ENCODE data around the gene PTBP1. TPM values are rescaled to one million over a fixed set of nuclear protein-coding genes. Genes with fewer than 3 reads are reported as not detected.
A peak's percentile ranks its signal among the peaks of the same experiment; 100 is the strongest.

Gene PTBP1
- total RNA-seq, 1 experiment from 2014 or later: 510 TPM

- no peak for DNase-seq
- Histone ChIP-seq H3K9me3 (no peaks in the 10 kb centered on the region), H3K4me3 (ENCODE audit: low read depth, low read length) (no peak overlapping the region), H3K36me3 (ENCODE audit: control insufficient read depth, insufficient read depth, low read length) (peaks cover 4% of the 10 kb centered on the region; the same call in 1 of the 2 replicates), H3K4me1 (peaks cover 13% of the 10 kb centered on the region), H3K27me3 (replicated peaks; ENCODE audit: control insufficient read depth, insufficient read depth, low read length) (no peaks in the 10 kb centered on the region)
- ChIA-PET CTCF (no interaction called here), POLR2A (interaction anchor here (0.5 kb wide), 1 partner anchor 59 kb away, joined by 3 read pairs; no protein-coding TSS in a partner anchor)
- TF ChIP-seq, protein P1, sequence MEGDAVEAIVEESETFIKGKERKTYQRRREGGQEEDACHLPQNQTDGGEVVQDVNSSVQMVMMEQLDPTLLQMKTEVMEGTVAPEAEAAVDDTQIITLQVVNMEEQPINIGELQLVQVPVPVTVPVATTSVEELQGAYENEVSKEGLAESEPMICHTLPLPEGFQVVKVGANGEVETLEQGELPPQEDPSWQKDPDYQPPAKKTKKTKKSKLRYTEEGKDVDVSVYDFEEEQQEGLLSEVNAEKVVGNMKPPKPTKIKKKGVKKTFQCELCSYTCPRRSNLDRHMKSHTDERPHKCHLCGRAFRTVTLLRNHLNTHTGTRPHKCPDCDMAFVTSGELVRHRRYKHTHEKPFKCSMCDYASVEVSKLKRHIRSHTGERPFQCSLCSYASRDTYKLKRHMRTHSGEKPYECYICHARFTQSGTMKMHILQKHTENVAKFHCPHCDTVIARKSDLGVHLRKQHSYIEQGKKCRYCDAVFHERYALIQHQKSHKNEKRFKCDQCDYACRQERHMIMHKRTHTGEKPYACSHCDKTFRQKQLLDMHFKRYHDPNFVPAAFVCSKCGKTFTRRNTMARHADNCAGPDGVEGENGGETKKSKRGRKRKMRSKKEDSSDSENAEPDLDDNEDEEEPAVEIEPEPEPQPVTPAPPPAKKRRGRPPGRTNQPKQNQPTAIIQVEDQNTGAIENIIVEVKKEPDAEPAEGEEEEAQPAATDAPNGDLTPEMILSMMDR (IDR thresholded peaks at IDR 0.05; ENCODE audit: insufficient read depth in 1 of 2, low read depth in 1 of 2, low read length in 1 of 2, severe bottlenecking in 1 of 2, unreplicated experiment in 1 of 2): no peak
- Mint-ChIP-seq H3K36me3 (ENCODE audit: insufficient read depth, unreplicated experiment) (peaks cover 71% of the 10 kb centered on the region), H3K27ac (ENCODE audit: unreplicated experiment) (no peak overlapping the region), H3K4me1 (ENCODE audit: low read depth, unreplicated experiment) (peaks cover 9% of the 10 kb centered on the region), H3K9me3 (ENCODE audit: unreplicated experiment) (no peaks in the 10 kb centered on the region), H3K27me3 (ENCODE audit: insufficient read depth, unreplicated experiment) (no peaks in the 10 kb centered on the region), H3K4me3 (ENCODE audit: unreplicated experiment) (peak overlapping the region; percentile 22)
- intact Hi-C loops (cut with micrococcal nuclease; ENCODE audit: unreplicated experiment): no loop called here
- BruUV-seq (replicated peaks): no TSS peak
Observed at GRCh38 chr19:795073-795611, 2.1 kb upstream of the PTBP1 start.

GRCh38 chr19:795691-796581 is 1.3 kb upstream of the PTBP1 start:
- no peaks in the 10 kb centered on the region for H3K9me3 Mint-ChIP-seq (ENCODE audit: unreplicated experiment)
- H3K27ac Mint-ChIP-seq (ENCODE audit: unreplicated experiment): no peak overlapping the region
- H3K27me3 Mint-ChIP-seq (ENCODE audit: insufficient read depth, unreplicated experiment): no peaks in the 10 kb centered on the region
- DNase-seq: no peak
- no TSS peak for BruUV-seq (replicated peaks)
- peak overlapping the region; percentile 90 for H3K4me3 Mint-ChIP-seq (ENCODE audit: unreplicated experiment)
- Histone ChIP-seq H3K4me1 (peaks cover 21% of the 10 kb centered on the region), H3K36me3 (ENCODE audit: control insufficient read depth, insufficient read depth, low read length) (peaks cover 4% of the 10 kb centered on the region), H3K4me3 (ENCODE audit: low read depth, low read length) (peak overlapping the region; percentile 87), H3K27me3 (replicated peaks; ENCODE audit: control insufficient read depth, insufficient read depth, low read length) (no peaks in the 10 kb centered on the region), H3K9me3 (no peaks in the 10 kb centered on the region)
- CTCF ChIA-PET: no interaction called here
- TF ChIP-seq, protein P1 (IDR thresholded peaks at IDR 0.05; ENCODE audit: insufficient read depth in 1 of 2, low read depth in 1 of 2, low read length in 1 of 2, severe bottlenecking in 1 of 2, unreplicated experiment in 1 of 2): no peak
- H3K36me3 Mint-ChIP-seq (ENCODE audit: insufficient read depth, unreplicated experiment): peaks cover 74% of the 10 kb centered on the region
- intact Hi-C loops (cut with micrococcal nuclease; ENCODE audit: unreplicated experiment): no loop called here
- POLR2A ChIA-PET: interaction anchor here (0.5 kb wide), 2 partner anchors 43 to 59 kb away, joined by 3 to 4 read pairs; no protein-coding TSS in a partner anchor
- peaks cover 17% of the 10 kb centered on the region for H3K4me1 Mint-ChIP-seq (ENCODE audit: low read depth, unreplicated experiment)

DNA sequence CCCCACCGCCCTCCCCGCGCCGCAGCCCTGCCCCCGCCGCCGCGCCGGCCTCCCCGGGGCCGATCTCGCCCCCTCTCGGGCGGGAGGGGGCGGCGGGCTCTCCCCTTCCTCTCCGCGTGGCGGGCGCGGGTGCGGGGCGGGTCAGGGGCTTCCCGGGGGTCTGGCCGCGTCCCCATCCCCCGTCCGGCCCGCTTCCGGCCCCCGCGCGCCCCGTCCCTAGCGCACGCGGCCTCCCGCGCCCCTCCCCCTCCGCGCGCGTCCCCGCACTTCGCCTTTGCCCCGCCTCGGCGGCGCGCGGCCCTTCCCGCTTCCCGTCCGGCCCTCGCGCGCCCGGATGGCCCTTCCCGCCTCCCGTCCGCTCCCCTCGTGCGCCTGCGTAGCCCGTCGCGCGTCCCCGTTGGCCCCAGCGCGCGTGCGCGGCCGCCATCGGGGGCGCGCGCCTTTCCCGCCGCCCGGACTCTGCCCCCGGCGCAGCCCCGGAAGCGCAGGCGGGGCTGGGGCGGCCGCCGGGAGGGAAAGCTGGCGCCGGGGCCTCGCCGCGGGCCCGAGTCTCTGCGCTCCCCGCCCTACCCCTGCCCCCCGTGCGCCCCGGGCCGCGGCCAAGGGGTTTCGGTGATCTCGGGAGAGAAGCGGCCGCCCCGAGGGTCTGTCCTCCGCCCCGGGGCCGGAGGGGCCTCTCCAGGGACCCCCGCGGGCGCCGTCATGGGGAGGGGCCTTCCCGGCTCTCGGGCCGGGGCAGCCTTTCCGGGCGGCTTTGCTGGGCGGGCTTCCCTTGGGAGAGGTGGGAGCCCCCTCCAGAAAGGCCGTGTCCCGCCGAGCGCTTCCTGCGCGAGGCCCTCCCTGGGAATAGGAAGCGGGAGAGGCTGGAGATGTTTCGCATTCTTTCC is 519 bp downstream of the PTBP1 start:
- peaks cover 79% of the 10 kb centered on the region for H3K36me3 Mint-ChIP-seq (ENCODE audit: insufficient read depth, unreplicated experiment)
- ChIA-PET POLR2A (interaction anchor here (0.5 to 1.0 kb wide), 2 partner anchors 46 to 271 kb away, joined by 3 to 6 read pairs; no protein-coding TSS in a partner anchor), CTCF (no interaction called here)
- H3K27me3 Mint-ChIP-seq (ENCODE audit: insufficient read depth, unreplicated experiment): no peaks in the 10 kb centered on the region
- Histone ChIP-seq H3K36me3 (ENCODE audit: control insufficient read depth, insufficient read depth, low read length) (peaks cover 10% of the 10 kb centered on the region), H3K4me3 (ENCODE audit: low read depth, low read length) (peak overlapping the region; percentile 97), H3K4me1 (peaks cover 32% of the 10 kb centered on the region), H3K27me3 (replicated peaks; ENCODE audit: control insufficient read depth, insufficient read depth, low read length) (no peaks in the 10 kb centered on the region), H3K9me3 (no peaks in the 10 kb centered on the region)
- TF ChIP-seq, protein P1 (IDR thresholded peaks at IDR 0.05; ENCODE audit: insufficient read depth in 1 of 2, low read depth in 1 of 2, low read length in 1 of 2, severe bottlenecking in 1 of 2, unreplicated experiment in 1 of 2): no peak
- H3K27ac Mint-ChIP-seq (ENCODE audit: unreplicated experiment): peak overlapping the region; percentile 93
- no TSS peak for BruUV-seq (replicated peaks)
- peaks cover 17% of the 10 kb centered on the region for H3K4me1 Mint-ChIP-seq (ENCODE audit: low read depth, unreplicated experiment)
- intact Hi-C loops (cut with micrococcal nuclease; ENCODE audit: unreplicated experiment): no loop called here
- peak overlapping the region; percentile 90 for H3K4me3 Mint-ChIP-seq (ENCODE audit: unreplicated experiment)
- H3K9me3 Mint-ChIP-seq (ENCODE audit: unreplicated experiment): no peaks in the 10 kb centered on the region
- peak; percentile 90 to 94 for DNase-seq
